Fibroblast of mammary gland (primary cell): Measurements from ENCODE around the gene SCAP.

ENCODE experiments used
- DNase-seq: peaks from one replicate; pipeline ENCODE4 v3.0.0-alpha.2; 2010; ENCODE audit warnings: low read depth
- H3K4me3 ChIP-seq: 2 replicates; pipeline ENCODE4 v1.5.1; 2011; ENCODE audit warnings: low read depth, mild to moderate bottlenecking, low read length, moderate library complexity; ENCODE audit not compliant: control insufficient read depth
- TF ChIP-seq, protein P1 (sequence below): conservative IDR thresholded peaks from 2 replicates; pipeline ENCODE4 v1.5.1; 2011; ENCODE audit warnings: low read depth, low read length, inconsistent platforms; ENCODE audit not compliant: control insufficient read depth, insufficient read depth

Gene SCAP

DNA sequence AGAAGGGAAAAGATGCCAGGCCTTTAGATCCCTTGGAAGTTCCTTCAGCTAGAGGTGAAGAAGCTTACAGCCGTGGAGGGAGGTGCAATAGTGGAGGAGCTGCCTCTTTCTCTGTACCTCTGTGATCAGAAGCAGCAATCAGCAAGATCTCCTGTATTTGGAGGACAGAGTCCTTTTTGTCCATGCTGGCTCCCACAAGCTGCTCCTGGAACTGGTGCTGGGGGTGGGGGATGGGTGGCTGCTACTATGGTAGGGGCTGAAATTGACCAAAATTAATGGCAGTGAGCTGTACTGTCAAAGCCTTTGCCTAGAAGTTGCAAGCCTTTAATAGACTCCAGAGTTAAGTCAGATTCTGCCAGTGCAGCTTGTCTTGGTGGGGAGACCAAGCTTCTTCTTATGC is 76.7 kb downstream of the SCAP start:
- TF ChIP-seq, protein P1, sequence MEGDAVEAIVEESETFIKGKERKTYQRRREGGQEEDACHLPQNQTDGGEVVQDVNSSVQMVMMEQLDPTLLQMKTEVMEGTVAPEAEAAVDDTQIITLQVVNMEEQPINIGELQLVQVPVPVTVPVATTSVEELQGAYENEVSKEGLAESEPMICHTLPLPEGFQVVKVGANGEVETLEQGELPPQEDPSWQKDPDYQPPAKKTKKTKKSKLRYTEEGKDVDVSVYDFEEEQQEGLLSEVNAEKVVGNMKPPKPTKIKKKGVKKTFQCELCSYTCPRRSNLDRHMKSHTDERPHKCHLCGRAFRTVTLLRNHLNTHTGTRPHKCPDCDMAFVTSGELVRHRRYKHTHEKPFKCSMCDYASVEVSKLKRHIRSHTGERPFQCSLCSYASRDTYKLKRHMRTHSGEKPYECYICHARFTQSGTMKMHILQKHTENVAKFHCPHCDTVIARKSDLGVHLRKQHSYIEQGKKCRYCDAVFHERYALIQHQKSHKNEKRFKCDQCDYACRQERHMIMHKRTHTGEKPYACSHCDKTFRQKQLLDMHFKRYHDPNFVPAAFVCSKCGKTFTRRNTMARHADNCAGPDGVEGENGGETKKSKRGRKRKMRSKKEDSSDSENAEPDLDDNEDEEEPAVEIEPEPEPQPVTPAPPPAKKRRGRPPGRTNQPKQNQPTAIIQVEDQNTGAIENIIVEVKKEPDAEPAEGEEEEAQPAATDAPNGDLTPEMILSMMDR, result no peak
- no peak for DNase-seq
- no peak overlapping the region for H3K4me3 ChIP-seq

DNA sequence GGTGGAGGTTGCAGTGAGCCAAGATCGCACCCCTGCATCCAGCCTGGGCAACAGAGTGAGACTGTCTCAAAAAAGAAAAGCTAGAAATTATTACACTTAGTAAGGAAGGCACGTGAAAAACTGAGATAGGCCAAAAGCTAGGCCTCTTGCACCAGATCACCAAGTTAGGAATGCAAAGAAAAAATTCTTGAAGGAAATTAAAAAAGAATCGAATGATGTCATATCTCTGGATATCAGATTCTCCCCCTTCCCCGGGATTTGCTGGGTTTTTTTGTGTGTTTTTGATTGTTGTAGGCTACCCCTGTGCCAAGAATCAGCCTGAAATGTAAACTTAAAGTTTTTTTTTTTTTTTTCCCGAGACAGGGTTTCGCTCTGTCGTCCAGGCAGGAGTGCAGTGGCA is 77.5 kb downstream of the SCAP start:
- DNase-seq, result no peak
- TF ChIP-seq, protein P1, result no peak
- no peak overlapping the region for H3K4me3 ChIP-seq

DNA sequence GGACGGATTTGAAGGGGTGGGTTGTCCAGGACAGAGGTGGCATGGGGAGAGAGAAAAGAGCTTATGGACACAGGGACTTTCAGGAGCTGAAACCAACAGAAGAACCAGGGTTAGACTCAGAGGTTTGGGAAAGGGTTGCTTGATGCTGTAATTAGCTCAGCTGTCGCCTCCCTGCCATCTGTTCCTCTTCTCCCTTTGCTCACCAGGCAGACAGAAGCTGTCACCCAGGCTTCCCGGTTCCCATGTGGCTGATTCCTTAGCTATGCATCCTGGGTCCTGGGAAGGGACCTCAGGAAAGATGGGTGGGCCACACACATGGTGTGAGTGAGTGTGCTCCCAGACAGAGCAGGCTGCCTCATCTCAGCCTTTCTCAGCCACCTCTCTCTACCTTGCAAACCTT is 80.9 kb downstream of the SCAP start:
- H3K4me3 ChIP-seq, result no peak overlapping the region
- DNase-seq, result no peak
- TF ChIP-seq, protein P1, result no peak

DNA sequence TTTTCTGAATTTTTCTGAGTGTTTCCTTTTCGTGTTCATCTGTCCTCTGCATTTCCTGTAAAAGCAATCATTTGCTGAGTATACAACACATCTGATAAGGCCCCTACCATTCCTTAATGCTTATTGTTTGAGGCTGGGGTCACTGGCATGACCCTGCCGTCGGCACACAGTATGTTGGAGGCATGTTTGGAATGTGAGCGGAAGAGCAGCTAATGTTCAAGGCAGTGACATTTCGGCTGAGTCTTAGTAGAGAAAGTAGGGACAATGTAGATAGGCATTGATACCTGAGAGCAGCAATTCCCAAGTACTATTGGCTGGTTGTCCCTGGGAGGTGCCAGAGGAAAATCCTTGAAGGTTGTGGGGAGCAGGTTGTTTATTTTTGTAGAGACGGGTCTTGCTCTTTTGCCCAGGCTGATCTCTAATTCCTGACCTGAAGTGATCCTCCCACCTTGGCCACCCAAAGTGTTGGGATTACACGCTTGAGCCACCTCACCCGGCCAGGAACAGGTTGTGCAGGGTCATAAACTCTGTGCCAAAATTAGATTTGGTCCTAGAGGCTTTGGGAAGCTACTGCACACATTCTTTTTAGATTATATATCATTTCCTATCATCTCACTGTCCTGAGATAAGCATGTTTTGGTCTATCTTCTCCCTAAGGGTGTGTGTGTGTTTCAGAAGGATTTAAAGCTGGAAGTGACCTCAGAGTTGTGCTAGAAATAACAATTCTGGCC is 81.4 kb downstream of the SCAP start:
- no peak overlapping the region for H3K4me3 ChIP-seq
- TF ChIP-seq, protein P1, result no peak
- no peak for DNase-seq

DNA sequence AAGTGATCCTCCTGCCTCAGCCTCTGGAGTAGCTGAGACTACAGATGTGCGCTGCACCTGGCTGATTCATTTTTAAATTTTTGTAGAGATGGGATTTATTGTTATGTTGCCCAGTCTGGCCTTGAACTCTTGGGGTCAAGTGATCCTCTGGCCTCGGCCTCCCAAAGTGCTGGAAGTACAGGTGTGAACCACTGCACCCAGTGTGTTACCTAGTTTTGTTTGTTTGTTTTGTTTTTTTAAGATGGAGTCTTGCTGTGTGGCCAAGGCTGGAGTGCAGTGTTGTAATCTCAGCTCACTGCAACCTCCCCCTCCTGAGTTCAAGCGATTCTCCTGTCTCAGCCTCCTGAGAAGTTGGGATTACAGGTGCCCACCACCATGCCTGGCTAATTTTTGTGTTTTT is 82.8 kb downstream of the SCAP start:
- no peak overlapping the region for H3K4me3 ChIP-seq
- DNase-seq, result no peak
- TF ChIP-seq, protein P1, result no peak

DNA sequence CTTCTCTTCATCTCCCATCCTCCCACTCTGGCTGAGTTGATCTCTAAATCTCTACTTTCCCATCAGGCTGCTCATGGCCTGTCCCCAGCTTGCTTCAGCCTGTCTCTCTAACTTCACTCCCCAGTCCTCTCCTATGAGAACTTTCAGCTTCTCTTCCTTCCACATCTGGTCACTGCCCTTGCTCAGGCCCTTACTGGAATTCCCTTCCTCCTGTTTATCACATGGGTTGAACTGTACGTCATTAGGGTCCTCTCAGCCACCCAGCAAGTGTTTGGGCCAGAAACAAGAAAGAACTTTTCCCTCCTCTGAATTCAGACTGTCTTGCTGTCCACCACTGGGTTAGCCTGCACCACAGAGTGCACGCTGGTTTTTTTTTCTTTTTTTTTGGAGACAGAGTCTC is 89.9 kb downstream of the SCAP start:
- no peak overlapping the region for H3K4me3 ChIP-seq
- TF ChIP-seq, protein P1, result no peak
- peak; percentile 25 for DNase-seq
